Measurements from ENCODE around the gene CCDC7. TPM values are rescaled to one million over a fixed set of nuclear protein-coding genes. Genes with fewer than 3 reads are reported as not detected.
"Not testable (repeated sequence)": the region's sequence is repeated elsewhere in the genome, so short reads cannot be mapped to it uniquely, and the experiment has no call there.

The CCDC7 gene
- polyA plus RNA-seq, 1 donor, result 4.4 TPM

DNA sequence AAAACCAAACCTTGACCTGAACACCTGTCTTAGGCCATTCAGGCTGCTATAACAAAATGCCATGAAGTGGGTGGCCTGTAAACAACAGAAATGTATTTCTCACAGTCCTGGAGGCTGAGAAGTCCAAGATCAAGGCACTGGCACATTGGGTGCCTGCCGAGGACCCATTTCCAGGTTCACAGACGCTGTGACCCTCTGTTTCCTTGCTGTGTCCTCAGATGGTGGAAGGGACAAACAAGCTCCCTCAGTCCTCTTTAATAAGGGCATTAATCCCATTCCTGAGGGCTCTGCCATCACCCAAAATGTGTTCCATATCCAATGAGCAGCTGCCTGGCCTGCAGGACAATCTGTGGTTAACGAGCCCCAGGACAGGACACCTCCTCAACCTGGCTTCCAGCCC is 444.5 kb downstream of the CCDC7 start:
- no peak for DNase-seq

DNA sequence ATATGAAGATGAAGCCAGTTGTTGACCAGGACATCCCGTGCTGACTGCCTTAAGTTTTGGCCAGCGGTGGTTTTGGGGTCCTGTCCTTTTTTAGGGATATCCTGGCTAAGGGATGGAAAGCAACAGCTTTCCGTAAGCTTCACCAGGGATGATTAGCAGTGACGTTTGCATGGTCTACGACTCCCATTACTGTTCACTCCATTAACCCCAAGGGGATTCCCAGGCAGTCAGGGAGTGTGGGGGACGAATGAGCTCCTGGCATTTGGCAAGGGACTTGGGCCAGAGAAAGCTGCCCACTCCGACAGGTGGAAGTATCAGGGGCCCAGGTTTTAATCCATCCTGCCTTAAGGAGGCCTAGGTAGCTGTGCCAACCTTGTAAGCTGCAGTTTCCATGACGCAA is 445.3 kb downstream of the CCDC7 start:
- DNase-seq, result no peak

DNA sequence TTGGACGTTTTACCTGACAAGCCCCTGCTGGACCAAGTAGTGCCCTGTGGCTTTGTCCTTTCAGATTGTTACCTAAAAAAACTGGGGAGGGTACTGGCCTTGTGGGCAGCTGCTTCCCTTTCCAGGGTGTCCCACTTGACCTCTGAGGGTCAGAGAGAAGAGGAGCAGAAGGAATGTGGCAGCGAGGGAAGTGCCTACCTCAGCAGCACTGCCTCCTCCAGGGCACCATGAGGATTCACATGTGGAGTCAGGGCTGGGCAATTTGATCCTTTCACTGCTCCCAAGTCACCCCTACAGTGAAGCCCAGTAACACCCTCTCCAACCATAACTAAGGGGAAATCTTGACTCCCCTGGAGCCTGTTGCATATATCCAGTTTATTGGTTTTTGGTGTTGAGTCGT is 447.5 kb downstream of the CCDC7 start:
- no peak for DNase-seq

DNA sequence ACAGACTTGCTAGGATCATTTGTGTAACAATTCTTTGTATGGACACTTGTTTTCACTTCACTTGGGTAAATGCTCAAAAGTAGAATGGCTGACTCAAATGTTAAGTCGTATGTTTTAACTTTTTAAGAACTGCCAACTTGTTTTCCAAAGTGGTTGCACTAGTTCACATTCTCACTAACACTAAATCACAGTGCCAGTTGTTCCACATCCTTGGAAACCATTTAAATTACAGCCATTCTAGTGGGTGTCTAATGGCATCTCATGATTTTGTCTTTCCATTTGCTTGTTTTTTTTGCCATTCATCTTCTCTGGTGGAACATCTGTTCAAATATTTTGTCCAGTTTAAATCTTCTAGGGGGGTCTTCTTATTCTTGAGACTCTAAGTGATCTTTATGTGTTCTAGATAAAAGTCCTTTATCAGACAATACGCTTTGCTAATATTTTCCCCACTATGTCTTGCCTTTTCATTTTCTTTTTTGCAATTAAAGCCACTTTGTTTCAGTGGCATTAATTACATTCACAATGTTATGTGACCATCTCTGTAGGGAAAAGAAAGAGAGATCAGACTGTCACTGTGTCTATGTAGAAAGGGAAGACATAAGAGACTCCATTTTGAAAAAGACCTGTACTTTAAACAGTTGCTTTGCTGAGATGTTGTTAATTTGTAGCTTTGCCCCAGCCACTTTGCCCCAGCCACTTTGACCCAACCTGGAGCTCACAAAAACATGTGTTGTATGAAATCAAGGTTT is 448.1 kb downstream of the CCDC7 start:
- no peak for DNase-seq

DNA sequence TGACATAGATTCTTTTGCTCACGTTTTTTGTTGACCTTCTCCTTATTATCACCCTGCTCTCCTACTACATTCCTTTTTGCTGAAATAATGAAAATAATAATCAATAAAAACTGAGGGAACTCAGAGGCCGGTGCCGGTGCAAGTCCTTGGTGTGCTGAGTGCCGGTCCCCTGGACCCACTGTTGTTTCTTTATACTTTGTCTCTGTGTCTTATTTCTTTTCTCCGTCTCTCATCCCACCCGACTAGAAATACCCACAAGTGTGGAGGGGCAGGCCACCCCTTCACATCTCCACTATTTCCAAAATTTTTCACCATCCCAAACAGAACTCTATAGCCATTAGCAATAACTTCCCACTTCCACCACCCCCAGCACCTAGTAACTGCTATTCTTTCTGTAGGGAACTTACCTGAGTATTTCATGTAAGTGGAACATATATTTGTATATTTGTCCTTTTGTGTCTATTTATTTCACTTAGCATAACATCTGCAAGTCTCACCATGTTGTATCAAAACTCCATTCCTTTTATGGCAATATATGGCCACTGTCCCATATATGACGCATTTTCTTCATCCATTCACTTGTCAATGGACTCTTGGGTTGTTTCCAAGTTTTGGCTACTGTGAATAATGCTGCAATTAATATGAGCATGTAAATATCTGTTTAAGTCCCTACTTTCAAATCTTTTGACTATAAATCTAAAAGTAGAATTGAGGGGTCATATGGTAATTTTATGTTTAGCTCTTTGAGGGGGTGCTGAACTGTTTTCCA is 449.4 kb downstream of the CCDC7 start:
- not testable (repeated sequence) for DNase-seq

DNA sequence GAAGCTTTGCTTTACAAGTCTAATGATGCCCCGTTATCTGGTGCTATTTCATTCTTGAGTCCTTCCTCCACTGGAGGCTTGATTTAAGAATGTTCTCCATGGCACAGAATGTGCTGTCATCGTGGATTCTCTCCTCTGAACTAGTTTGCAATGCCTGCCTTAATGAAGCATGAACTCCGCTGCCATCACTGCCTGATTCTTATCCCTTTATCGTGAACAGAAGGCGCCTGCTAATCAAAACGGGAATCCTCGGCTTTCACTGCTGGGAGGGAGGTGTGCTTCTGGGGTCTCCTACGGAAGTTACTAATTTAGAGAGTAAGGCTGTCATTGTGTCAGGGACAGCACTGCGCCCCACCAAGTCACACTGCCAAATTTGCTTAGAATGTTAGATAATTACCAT is 455.9 kb downstream of the CCDC7 start:
- DNase-seq, result no peak

DNA sequence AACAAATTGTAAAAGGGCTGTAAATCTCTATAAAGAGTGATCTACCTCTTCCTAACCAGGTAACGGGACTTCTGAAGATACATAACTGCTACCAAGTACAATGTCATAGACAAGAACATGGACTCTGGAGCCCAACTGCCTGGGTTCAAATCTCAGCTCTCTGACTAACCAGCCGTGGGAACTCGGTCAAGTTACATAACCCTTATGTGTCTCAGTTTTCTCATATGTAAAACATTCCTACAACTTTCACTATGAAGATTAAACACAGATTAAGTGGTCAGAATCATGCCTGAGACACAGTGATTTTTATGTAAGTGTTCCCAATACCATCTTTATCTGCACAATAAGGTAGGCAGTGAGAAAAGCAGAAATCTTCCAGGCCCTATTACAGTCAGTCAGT is 459.5 kb downstream of the CCDC7 start:
- DNase-seq, result no peak

DNA sequence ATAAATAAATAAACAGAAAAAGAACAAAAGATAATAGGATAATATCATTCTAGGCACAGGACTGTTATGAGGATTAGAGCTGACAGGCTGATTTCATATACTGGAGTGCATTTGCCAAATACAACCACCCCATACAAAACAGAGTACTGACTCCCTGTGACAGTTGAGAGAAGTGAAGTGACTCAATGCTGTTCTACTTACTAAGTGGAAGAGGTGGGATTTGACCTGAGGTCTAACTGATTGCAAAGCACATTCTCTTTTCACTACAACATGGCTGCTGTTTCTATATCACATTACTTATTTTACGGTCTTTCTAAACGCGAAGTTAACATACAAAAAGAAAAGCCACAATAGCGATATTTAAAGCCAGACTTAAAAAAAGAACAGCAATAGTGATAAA is 460.7 kb downstream of the CCDC7 start:
- no peak for DNase-seq

DNA sequence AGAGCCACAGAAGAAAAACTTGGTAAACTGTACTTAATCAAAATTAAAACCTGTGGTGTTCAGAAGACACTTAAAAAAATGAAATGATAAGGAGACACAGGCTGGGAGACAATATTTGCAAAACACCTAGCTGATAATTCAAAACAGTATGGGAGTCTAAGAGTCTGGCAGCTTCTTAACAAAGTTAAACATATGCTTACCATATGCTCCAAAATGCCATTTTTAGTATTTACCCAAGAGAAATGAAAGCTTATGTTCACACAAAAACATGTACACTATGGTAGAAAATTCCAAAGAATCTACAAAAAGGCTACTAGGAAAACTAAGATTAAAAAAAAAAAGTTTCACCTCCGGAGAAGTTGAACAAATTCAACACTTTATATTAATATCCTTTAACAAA is 463.5 kb downstream of the CCDC7 start:
- no peak for DNase-seq

DNA sequence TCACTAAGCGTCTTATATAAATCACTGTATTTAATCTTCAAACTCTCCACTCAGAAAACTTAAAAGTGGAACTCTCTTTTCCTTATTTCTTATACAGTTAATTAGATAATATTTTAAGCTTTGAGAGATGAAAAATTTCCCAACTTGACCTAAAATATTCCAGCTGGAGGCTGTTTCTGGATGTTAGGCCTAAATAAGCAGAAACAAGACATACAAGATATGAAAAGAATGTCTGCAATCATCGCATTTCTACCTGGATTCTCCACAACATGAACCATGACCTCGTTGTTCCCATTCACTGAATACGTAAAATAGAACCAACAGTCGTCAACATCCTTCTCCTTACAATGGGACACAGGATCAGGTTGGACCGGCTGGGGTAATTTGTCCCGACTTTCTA is 464.0 kb downstream of the CCDC7 start:
- DNase-seq, result not testable (repeated sequence)

DNA sequence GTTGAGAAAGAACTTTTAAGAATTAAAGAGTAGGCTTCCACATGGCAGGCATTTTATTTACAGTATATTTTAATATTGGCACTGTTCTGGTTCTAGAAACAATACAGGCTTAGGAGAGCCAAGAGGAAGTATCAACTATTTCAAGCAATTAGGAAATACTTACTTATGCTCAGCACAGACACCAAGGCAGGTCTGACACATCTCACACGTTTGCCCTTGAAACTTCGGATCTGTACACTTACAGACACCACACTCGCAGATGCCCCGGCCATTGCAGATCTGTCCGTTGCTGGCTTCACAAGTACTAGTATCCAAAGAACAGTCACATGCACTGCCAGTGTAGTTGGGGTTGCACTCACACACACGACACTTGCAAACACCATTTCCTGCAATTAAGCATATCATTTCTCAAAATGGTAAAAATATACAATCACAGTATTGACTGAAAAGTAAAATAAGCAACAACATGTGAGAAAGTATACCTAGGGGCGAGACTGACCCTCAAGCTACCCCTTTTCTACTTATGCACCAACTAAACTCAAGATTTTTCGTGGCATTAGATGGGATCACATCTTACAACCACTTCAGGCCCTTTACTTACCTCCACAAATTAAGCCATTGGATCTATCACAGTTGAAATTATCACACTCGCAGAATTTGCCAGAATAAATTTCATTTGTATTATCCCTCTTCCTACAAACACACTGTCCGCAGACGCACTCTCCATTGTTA is 465.5 kb downstream of the CCDC7 start:
- DNase-seq, result no peak

DNA sequence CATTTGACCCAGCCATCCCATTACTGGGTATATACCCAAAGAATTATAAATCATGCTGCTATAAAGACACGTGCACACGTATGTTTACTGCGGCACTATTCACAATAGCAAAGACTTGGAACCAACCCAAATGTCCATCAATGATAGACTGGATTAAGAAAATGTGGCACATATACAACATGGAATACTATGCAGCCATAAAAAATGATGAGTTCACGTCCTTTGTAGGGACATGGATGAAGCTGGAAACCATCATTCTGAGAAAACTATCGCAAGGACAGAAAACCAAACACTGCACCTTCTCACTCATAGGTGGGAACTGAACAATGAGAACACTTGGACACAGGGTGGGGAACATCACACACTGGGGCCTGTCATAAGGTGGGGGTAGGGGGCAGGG is 471.9 kb downstream of the CCDC7 start:
- not testable (repeated sequence) for DNase-seq

DNA sequence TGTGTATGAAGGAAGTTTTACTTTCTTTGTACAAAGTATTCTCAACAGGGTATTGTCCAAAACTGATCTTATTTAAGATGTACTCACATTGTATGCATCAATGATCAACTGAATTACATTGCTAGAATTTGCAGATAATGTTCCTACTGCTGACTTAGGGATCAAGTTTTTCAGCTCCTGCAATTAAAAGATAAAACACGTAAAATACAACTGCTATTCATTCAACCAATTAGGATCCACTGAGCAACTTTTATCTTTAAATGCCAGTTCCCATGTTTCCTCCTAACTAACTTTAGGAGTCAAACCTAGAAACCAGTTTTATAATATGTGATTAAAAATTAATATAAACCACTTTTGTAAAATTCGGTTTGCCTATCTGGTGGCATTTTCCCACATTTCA is 476.2 kb downstream of the CCDC7 start:
- DNase-seq, result no peak

DNA sequence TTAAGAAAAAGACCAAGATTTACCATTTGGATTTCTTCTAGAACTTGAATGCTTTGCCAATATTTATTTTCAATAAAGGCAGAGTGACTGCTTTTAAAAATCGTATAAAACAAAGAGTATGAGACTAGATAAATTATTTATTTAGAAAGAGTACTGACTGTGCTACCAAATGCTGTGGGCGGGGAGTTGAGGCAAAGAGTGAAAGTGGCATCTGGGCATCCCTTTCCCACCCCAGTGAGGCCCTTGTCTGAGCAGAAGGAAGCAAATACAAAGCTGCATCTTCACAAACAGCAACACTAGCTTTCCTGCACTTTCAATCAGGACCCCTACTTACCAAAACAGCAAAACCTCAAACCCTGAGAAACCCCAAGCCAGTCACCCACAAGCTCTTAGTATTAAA is 477.2 kb downstream of the CCDC7 start:
- DNase-seq, result no peak

DNA sequence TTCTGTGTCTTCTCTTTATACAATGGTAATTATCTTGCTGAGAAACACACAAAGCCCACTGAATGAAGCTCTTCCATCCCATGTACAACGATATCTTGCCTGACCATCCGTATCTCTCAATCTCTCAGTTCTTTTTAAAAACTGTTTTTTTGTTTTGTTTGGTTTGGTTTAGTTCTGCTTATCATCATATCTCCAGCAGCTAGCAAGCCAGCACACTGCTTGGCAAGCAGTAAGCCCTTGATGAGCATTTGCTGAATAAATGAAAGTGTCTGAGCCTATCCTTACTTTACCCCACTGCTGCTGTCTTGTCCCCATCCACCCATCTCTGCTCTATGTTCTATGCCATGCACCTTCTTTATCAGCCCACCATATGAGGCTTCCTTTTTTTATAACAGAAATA is 477.9 kb downstream of the CCDC7 start:
- DNase-seq, result no peak

Other genes with a start within 250 kb of the CCDC7 start
- gene EPC1, start 99.0 kb upstream of the CCDC7 start, polyA plus RNA-seq (ENCODE audit: insufficient read length), result 48.1 TPM